ENCODE data around the gene PRPH. TPM values are rescaled to one million over a fixed set of nuclear protein-coding genes. Genes with fewer than 3 reads are reported as not detected.
A peak's percentile ranks its signal among the peaks of the same experiment; 100 is the strongest.

PRPH gene
- total and polyA plus RNA-seq, 2 of the 13 experiments (the other 11 are each of a cell fraction or from before 2014, with no cell fraction given) = 0.12 TPM; not detected in 1

DNA sequence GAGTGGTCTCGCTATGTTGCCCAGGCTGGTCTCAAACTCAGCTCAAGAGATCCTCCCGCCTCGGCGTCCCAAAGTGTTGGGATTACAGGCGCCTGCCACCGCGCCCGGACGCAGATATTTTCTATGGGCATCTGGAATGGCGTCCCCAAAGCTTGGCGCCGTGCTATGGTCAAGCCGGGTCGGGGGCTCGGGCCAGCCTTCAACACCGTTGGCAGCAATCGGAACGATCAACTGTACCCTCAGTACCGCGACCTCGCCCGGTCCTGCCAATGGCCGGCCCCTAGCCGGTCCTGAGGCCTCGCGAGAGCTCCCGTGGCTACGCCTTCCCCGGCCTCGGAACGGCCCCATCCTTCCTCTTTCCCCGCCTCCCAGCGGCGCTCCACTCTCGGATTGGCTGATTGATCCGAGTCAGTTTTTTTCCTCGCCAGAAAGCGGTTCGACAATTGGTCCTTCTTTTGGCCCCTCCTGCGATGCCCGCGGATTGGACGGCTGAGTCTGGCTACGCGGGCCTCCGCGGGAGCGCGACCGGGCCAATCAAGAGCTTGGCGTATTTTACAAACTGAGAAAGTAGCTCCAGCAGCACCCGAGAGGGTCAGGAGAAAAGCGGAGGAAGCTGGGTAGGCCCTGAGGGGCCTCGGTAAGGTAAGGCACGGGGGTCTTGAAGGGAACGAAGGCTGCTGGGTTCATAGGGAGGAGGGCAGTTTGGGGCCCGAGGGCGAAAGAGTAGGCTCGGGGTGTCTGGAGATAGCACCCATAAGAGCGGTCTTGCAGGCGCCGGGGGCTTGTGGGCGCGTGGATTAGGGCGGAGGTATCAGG lies 28.0 kb downstream of the PRPH start, which contains the start of gene TROAP (continued):
- TF ChIP-seq ZNF761 (CRISPR knock-in tag; conservative IDR thresholded peaks at IDR 0.05) (0 out of 2 replicates have a peak, but pooled peaks have one; percentile 51), ZBTB42 (CRISPR knock-in tag; IDR thresholded peaks at IDR 0.05) (no peak), NFKB2 (CRISPR knock-in tag; IDR thresholded peaks at IDR 0.05; ENCODE audit: borderline replicate concordance) (peak; percentile 27; the same call in 1 of the 2 replicates), SMAD1 (CRISPR knock-in tag; IDR thresholded peaks at IDR 0.05; ENCODE audit: borderline replicate concordance, low read depth) (no peak), ZFP36L1 (CRISPR knock-in tag; IDR thresholded peaks at IDR 0.05) (0 out of 2 replicates have a peak, but pooled peaks have one; percentile 49), ZNF678 (CRISPR knock-in tag; IDR thresholded peaks at IDR 0.05) (no peak), TOPORS (CRISPR knock-in tag; IDR thresholded peaks at IDR 0.05) (no peak), KDM6A (CRISPR knock-in tag; IDR thresholded peaks at IDR 0.05; ENCODE audit: low read depth) (no peak), KMT2A (CRISPR knock-in tag; IDR thresholded peaks at IDR 0.05) (peak; percentile 78; the same call in 1 of the 2 replicates), MED8 (CRISPR knock-in tag; IDR thresholded peaks at IDR 0.05; ENCODE audit: insufficient replicate concordance) (no peak), PAF1 (CRISPR knock-in tag; IDR thresholded peaks at IDR 0.05) (no peak), DR1 (CRISPR knock-in tag; IDR thresholded peaks at IDR 0.05) (peak; percentile 57; the same call in 1 of the 2 replicates), RFX1 (IDR thresholded peaks at IDR 0.05) (no peak), ZSCAN20 (CRISPR knock-in tag; IDR thresholded peaks at IDR 0.05; ENCODE audit: borderline replicate concordance) (0 out of 2 replicates have a peak, but pooled peaks have one; percentile 44), JUN (CRISPR knock-in tag; IDR thresholded peaks at IDR 0.05) (no peak), HDAC1 (CRISPR knock-in tag; IDR thresholded peaks at IDR 0.05) (peak; percentile 99), ZNF724P (CRISPR knock-in tag; IDR thresholded peaks at IDR 0.05; ENCODE audit: borderline replicate concordance) (peak; percentile 39; the same call in 1 of the 2 replicates), HNRNPUL1 (IDR thresholded peaks at IDR 0.05; ENCODE audit: low read depth, low read length) (no peak), ZNF564 (CRISPR knock-in tag; IDR thresholded peaks at IDR 0.05) (no peak), HES4 (CRISPR knock-in tag; IDR thresholded peaks at IDR 0.05; ENCODE audit: borderline replicate concordance) (no peak), HMG20B (CRISPR knock-in tag; conservative IDR thresholded peaks at IDR 0.05) (no peak)
- TF ChIP-seq, protein P1, sequence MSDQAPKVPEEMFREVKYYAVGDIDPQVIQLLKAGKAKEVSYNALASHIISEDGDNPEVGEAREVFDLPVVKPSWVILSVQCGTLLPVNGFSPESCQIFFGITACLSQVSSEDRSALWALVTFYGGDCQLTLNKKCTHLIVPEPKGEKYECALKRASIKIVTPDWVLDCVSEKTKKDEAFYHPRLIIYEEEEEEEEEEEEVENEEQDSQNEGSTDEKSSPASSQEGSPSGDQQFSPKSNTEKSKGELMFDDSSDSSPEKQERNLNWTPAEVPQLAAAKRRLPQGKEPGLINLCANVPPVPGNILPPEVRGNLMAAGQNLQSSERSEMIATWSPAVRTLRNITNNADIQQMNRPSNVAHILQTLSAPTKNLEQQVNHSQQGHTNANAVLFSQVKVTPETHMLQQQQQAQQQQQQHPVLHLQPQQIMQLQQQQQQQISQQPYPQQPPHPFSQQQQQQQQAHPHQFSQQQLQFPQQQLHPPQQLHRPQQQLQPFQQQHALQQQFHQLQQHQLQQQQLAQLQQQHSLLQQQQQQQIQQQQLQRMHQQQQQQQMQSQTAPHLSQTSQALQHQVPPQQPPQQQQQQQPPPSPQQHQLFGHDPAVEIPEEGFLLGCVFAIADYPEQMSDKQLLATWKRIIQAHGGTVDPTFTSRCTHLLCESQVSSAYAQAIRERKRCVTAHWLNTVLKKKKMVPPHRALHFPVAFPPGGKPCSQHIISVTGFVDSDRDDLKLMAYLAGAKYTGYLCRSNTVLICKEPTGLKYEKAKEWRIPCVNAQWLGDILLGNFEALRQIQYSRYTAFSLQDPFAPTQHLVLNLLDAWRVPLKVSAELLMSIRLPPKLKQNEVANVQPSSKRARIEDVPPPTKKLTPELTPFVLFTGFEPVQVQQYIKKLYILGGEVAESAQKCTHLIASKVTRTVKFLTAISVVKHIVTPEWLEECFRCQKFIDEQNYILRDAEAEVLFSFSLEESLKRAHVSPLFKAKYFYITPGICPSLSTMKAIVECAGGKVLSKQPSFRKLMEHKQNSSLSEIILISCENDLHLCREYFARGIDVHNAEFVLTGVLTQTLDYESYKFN (CRISPR knock-in tag; conservative IDR thresholded peaks at IDR 0.05) = 0 out of 2 replicates have a peak, but pooled peaks have one; percentile 23
- TF ChIP-seq, protein P2, sequence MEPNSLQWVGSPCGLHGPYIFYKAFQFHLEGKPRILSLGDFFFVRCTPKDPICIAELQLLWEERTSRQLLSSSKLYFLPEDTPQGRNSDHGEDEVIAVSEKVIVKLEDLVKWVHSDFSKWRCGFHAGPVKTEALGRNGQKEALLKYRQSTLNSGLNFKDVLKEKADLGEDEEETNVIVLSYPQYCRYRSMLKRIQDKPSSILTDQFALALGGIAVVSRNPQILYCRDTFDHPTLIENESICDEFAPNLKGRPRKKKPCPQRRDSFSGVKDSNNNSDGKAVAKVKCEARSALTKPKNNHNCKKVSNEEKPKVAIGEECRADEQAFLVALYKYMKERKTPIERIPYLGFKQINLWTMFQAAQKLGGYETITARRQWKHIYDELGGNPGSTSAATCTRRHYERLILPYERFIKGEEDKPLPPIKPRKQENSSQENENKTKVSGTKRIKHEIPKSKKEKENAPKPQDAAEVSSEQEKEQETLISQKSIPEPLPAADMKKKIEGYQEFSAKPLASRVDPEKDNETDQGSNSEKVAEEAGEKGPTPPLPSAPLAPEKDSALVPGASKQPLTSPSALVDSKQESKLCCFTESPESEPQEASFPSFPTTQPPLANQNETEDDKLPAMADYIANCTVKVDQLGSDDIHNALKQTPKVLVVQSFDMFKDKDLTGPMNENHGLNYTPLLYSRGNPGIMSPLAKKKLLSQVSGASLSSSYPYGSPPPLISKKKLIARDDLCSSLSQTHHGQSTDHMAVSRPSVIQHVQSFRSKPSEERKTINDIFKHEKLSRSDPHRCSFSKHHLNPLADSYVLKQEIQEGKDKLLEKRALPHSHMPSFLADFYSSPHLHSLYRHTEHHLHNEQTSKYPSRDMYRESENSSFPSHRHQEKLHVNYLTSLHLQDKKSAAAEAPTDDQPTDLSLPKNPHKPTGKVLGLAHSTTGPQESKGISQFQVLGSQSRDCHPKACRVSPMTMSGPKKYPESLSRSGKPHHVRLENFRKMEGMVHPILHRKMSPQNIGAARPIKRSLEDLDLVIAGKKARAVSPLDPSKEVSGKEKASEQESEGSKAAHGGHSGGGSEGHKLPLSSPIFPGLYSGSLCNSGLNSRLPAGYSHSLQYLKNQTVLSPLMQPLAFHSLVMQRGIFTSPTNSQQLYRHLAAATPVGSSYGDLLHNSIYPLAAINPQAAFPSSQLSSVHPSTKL (CRISPR knock-in tag; IDR thresholded peaks at IDR 0.05) = no peak

Data from HepG2 (cell line).